HEK293 (cell line): ENCODE measurements around the gene CASKIN2.

ENCODE experiments used
- TCF7L2 ChIP-seq: IDR thresholded peaks from 2 replicates; pipeline ENCODE4 v1.6.1; 2011; ENCODE audit warnings: low read depth, mild to moderate bottlenecking, inconsistent platforms, low read length, moderate library complexity, borderline replicate concordance
- ZNF155 ChIP-seq: fragments of 450-650 bp; formaldehyde crosslinking; IDR thresholded peaks from 2 replicates; pipeline ENCODE4 v1.5.1; 2016; ENCODE audit warnings: missing biosample characterization, missing genetic modification characterization
- ZNF707 ChIP-seq: fragments of 450-650 bp; formaldehyde crosslinking; IDR thresholded peaks from 2 replicates; pipeline ENCODE4 v1.5.1; 2016; ENCODE audit warnings: missing biosample characterization, missing genetic modification characterization
- TF ChIP-seq, protein P1 (sequence below): fragments of 450-650 bp; formaldehyde crosslinking; IDR thresholded peaks from 2 replicates; pipeline ENCODE4 v1.5.1; 2016; ENCODE audit warnings: missing biosample characterization, missing genetic modification characterization
- TF ChIP-seq, protein P2 (sequence below): fragments of 450-650 bp; formaldehyde crosslinking; IDR thresholded peaks from 2 replicates; pipeline ENCODE4 v1.5.1; 2016; ENCODE audit warnings: missing biosample characterization, missing genetic modification characterization

DNA sequence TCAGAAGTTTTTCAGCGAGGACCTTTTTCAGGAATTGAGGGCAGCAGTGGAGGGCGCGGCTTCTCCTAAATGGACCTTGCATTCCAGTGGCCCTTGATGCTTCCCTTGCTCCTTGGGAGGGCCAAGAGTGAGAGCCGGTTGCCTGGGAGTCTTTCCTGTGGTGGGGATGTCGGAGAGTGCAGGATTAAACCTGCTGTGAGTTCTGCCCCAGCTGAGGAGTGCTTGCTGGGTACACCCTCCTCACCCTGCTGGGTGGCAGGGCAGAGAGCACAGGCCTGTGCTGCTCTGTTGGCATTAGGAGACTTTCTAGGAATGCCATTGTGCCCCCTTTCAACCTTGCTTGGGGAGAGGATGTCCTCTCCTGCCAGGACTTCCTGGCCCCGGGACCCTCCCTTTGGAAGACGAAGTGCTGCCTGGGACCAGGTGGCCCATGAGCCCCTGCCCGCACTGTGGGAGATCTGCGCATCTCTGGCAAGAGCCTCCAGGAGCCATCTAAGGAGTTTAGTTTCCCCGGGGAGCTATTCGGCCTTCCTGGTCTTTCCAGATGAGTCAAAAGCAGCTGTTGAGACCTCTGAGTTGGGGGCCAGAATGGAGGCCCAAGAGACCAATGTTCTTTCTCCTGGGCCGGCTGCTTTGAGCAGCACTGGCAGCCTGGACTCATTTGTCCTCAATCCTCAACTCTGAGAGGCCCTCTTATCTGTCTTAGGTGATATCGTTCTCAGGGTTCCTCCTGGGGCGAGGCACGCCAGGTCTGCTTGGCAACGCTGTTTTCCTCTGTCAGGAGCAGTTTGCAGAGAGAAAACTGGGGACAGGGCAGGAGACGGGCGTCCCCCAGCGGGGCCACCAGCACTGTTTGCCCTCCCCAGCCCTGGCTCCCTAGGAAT, 15.7 kb upstream of the CASKIN2 start:
- TF ChIP-seq, protein P1, sequence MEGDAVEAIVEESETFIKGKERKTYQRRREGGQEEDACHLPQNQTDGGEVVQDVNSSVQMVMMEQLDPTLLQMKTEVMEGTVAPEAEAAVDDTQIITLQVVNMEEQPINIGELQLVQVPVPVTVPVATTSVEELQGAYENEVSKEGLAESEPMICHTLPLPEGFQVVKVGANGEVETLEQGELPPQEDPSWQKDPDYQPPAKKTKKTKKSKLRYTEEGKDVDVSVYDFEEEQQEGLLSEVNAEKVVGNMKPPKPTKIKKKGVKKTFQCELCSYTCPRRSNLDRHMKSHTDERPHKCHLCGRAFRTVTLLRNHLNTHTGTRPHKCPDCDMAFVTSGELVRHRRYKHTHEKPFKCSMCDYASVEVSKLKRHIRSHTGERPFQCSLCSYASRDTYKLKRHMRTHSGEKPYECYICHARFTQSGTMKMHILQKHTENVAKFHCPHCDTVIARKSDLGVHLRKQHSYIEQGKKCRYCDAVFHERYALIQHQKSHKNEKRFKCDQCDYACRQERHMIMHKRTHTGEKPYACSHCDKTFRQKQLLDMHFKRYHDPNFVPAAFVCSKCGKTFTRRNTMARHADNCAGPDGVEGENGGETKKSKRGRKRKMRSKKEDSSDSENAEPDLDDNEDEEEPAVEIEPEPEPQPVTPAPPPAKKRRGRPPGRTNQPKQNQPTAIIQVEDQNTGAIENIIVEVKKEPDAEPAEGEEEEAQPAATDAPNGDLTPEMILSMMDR (tag by site-specific recombination): no peak
- TF ChIP-seq ZNF707 (tag by site-specific recombination) (no peak), TCF7L2 (no peak), ZNF155 (tag by site-specific recombination) (no peak)
- TF ChIP-seq, protein P2, sequence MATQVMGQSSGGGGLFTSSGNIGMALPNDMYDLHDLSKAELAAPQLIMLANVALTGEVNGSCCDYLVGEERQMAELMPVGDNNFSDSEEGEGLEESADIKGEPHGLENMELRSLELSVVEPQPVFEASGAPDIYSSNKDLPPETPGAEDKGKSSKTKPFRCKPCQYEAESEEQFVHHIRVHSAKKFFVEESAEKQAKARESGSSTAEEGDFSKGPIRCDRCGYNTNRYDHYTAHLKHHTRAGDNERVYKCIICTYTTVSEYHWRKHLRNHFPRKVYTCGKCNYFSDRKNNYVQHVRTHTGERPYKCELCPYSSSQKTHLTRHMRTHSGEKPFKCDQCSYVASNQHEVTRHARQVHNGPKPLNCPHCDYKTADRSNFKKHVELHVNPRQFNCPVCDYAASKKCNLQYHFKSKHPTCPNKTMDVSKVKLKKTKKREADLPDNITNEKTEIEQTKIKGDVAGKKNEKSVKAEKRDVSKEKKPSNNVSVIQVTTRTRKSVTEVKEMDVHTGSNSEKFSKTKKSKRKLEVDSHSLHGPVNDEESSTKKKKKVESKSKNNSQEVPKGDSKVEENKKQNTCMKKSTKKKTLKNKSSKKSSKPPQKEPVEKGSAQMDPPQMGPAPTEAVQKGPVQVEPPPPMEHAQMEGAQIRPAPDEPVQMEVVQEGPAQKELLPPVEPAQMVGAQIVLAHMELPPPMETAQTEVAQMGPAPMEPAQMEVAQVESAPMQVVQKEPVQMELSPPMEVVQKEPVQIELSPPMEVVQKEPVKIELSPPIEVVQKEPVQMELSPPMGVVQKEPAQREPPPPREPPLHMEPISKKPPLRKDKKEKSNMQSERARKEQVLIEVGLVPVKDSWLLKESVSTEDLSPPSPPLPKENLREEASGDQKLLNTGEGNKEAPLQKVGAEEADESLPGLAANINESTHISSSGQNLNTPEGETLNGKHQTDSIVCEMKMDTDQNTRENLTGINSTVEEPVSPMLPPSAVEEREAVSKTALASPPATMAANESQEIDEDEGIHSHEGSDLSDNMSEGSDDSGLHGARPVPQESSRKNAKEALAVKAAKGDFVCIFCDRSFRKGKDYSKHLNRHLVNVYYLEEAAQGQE (tag by site-specific recombination): no peak
